Stomach (tissue), 4 donors: ENCODE measurements around the gene SLC39A8.

Source experiments
- EP300 ChIP-seq: sonication (generic); formaldehyde crosslinking; IDR thresholded peaks from one replicate; pipeline ENCODE4 v1.6.1; 2017; ENCODE audit warnings: antibody characterized with exemption
- POLR2A ChIP-seq, 4 donors: fragments of 450-650 bp; IDR thresholded peaks; one replicate each; pipeline ENCODE4 v1.6.1; 2016; ENCODE audit warnings: antibody characterized with exemption in 4 of 4, control low read depth in 2 of 4, mild to moderate bottlenecking in 1 of 4, moderate library complexity in 1 of 4
- POLR2AphosphoS5 ChIP-seq, 3 donors: sonication (generic); formaldehyde crosslinking; IDR thresholded peaks; one replicate each; pipeline ENCODE4 v1.6.1; 2016; ENCODE audit warnings: antibody characterized with exemption in 3 of 3
- TF ChIP-seq, protein P1 (sequence below), 7 experiments: fragments of 450-650 bp in 4 of 7; fragments of 200-600 bp in 3 of 7; sonication (generic) in 3 of 7; IDR thresholded peaks; one replicate each; pipeline ENCODE4 v1.5.1; 2016 to 2019; ENCODE audit warnings: antibody characterized with exemption in 7 of 7, control low read depth in 2 of 7, mild to moderate bottlenecking in 1 of 7

DNA sequence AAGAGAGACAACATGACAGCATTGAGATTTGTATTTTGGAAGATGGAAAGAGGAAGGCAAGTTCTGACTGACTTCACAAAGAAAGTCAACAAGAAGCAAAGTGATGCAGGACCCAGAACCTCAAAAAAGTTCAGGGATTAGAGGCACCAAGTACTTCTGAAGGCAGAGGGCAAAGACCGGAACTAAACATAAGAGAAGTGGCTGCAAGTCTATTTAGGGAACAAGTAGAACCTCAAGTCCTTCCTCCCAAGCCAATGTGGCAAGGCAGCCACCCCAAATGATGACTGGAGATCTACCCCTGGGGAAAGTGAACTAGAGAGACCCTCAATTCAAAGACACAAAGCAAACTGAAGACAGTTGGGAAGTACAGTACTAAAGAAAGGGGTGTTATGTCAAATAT, 46.6 kb downstream of the SLC39A8 start:
- TF ChIP-seq EP300: no peak
- TF ChIP-seq, protein P1, sequence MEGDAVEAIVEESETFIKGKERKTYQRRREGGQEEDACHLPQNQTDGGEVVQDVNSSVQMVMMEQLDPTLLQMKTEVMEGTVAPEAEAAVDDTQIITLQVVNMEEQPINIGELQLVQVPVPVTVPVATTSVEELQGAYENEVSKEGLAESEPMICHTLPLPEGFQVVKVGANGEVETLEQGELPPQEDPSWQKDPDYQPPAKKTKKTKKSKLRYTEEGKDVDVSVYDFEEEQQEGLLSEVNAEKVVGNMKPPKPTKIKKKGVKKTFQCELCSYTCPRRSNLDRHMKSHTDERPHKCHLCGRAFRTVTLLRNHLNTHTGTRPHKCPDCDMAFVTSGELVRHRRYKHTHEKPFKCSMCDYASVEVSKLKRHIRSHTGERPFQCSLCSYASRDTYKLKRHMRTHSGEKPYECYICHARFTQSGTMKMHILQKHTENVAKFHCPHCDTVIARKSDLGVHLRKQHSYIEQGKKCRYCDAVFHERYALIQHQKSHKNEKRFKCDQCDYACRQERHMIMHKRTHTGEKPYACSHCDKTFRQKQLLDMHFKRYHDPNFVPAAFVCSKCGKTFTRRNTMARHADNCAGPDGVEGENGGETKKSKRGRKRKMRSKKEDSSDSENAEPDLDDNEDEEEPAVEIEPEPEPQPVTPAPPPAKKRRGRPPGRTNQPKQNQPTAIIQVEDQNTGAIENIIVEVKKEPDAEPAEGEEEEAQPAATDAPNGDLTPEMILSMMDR (IDR thresholded peaks at IDR 0.05): no peak
- no peak for TF ChIP-seq POLR2AphosphoS5 (IDR thresholded peaks at IDR 0.05)
- no peak for TF ChIP-seq POLR2A (IDR thresholded peaks at IDR 0.05)
